Stimulated activated CD4-positive, alpha-beta T cell treated with anti-CD3 and anti-CD28 coated beads, Interleukin-1b, Interleukin-23, amount 100 ng/mL, for 48 hours (primary cell): ENCODE measurements around the gene TMEFF2.
"Not testable (repeated sequence)": the region's sequence is repeated elsewhere in the genome, so short reads cannot be mapped to it uniquely, and the experiment has no call there.

Experiments used
- DNase-seq: peaks from one replicate; pipeline ENCODE4 v3.0.0-alpha.2; 2020

TMEFF2 gene

GRCh38 chr2:192183296-192183695 is 11.4 kb downstream of the TMEFF2 start:
- no peak for DNase-seq

GRCh38 chr2:192166946-192167345 is 27.8 kb downstream of the TMEFF2 start:
- no peak for DNase-seq

- DNase-seq: no peak
Observed at GRCh38 chr2:192165842-192166241, 28.9 kb downstream of the TMEFF2 start.

GRCh38 chr2:192162392-192163042 is 32.2 kb downstream of the TMEFF2 start:
- peak; percentile 50 for DNase-seq

GRCh38 chr2:192161656-192162290 is 33.0 kb downstream of the TMEFF2 start:
- no peak for DNase-seq

GRCh38 chr2:192159736-192160135 is 35.0 kb downstream of the TMEFF2 start:
- no peak for DNase-seq

- DNase-seq: no peak
Observed at GRCh38 chr2:192159208-192159607, 35.5 kb downstream of the TMEFF2 start.

- no peak for DNase-seq
Observed at GRCh38 chr2:192157776-192158175, 37.0 kb downstream of the TMEFF2 start.

GRCh38 chr2:192155511-192156118 is 39.1 kb downstream of the TMEFF2 start:
- no peak for DNase-seq

- no peak for DNase-seq
Observed at GRCh38 chr2:192153561-192153960, 41.2 kb downstream of the TMEFF2 start.

GRCh38 chr2:192151853-192152252 is 42.9 kb downstream of the TMEFF2 start:
- no peak for DNase-seq

- DNase-seq: no peak
Observed at GRCh38 chr2:192150166-192150565, 44.6 kb downstream of the TMEFF2 start.

GRCh38 chr2:192148620-192149321 is 46.0 kb downstream of the TMEFF2 start:
- no peak for DNase-seq

- no peak for DNase-seq
Observed at GRCh38 chr2:192148241-192148619, 46.5 kb downstream of the TMEFF2 start.

GRCh38 chr2:192146069-192147015 is 48.4 kb downstream of the TMEFF2 start:
- no peak for DNase-seq

- no peak for DNase-seq
Observed at GRCh38 chr2:192145496-192145895, 49.2 kb downstream of the TMEFF2 start.

- DNase-seq: no peak
Observed at GRCh38 chr2:192140236-192140839, 54.4 kb downstream of the TMEFF2 start.

GRCh38 chr2:192139813-192140212 is 54.9 kb downstream of the TMEFF2 start:
- no peak for DNase-seq

- DNase-seq: no peak
Observed at GRCh38 chr2:192137451-192137850, 57.3 kb downstream of the TMEFF2 start.

- DNase-seq: not testable (repeated sequence)
Observed at GRCh38 chr2:192132604-192133003, 62.1 kb downstream of the TMEFF2 start.

GRCh38 chr2:192130312-192130711 is 64.4 kb downstream of the TMEFF2 start:
- DNase-seq: not testable (repeated sequence)

GRCh38 chr2:192128655-192129054 is 66.1 kb downstream of the TMEFF2 start:
- DNase-seq: no peak
